Right kidney (tissue), 1 donor: ENCODE data around the gene FUOM.

ENCODE experiments used
- DNase-seq: peaks from one replicate; pipeline ENCODE4 v3.0.0-alpha.2; 2016

Gene FUOM

DNA sequence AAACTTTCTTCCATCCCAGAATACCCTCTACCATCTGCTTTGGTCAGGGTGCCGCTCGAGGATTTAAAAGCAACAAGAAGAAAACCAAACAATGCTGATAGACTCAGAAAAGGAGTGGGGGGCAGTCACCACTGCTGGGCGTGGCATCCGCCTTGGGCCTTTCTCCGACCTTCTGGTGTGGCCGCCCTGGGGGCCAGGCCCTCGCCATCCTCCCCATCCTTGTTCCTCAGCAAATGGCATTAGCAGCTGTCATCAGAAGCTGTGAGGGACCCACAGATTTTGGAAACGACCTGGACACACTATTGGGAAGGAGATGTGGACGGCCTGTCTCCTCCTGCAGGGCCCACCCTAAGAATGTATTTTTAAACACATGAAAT lies 45.1 kb downstream of the FUOM start:
- DNase-seq, result no peak

DNA sequence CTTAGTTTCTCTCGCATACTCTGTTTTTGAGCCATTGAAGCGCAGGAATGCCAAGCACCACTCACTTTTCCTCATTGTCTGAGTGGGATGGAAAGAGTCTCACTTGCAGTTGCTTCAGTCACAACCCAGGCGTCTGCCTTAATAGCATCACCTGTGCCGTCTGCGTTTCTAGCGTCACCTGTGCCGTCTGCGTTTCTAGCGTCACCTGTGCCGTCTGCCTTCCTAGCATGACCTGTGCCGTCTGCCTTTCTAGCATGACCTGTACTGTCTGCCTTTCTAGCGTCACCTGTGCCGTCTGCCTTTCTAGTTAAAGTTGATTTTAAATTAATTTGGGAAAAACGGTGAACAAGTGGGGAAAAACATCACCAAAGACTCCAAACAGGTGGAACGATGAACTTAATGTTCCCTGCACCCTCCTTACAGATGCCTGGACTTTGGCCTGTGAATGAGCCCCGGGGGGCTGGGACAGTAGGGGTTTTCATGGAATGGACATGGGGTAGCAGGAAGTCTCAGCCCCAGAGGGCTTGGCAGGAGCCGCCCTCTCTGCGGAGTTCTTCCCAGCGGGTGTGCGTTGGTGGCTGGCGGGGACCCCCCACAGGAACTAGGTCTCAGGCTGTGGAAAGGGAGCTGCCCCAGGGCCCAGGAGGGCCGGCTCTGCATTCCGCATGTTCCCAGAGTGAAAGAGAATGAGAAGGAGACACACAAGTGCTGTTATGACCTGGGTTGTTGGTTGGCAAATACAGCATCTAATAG lies 45.6 kb downstream of the FUOM start:
- no peak for DNase-seq

DNA sequence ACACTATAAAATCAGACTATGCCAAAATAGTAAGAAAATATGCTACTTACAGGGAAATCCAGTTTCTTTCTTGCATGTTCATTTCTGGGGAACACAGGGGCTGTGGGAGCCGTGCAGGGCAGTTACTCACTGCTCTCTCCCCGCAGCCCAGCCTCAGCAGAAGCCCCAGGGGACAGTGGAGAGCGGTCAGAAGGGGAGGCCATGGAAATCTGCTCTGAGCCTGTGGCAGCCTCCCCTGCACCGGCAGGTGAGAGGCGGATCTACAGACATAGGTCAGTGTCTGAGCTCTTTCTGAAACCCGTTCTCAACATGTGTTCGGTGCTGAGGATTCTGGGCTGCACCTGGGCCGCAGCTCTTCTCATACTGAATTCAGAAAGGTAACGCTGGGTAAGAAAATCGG lies 46.2 kb downstream of the FUOM start:
- DNase-seq, result no peak

DNA sequence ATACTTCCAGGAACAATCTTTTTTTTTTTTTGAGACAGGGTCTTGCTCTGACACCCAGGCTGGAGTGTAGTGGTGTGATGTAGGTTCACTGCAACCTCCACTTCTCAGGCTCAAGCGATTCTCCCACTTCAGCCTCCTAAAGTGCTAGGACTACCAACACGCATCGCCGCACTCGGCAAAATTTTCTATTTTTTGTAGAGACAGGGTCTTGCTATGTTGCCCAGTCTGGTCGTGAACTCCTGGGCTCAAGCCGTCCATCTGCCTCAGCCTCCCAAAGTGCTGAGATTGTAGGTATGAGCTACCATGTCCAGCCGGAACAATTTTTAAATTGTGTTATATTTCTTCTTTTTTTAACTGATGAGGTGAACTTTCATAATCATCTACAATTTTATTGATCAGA lies 47.0 kb downstream of the FUOM start:
- DNase-seq, result no peak

DNA sequence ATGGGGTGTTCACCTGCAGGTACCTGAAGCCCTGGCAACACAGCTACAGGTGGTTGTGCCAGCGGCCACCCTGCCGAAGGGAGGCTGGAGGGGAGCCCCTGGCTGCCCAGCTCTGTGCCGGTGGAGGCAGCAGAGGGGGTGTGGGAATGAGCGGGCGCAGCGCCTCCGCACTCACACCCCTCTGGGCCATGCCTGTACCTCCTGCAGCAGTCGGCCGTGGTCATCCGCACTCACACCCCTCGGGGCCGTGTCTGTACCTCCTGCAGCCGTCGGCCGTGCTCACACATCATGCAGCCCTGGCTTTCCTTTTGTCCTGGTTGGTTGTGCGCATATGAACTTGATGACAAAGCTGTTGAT lies 47.4 kb downstream of the FUOM start:
- DNase-seq, result no peak

DNA sequence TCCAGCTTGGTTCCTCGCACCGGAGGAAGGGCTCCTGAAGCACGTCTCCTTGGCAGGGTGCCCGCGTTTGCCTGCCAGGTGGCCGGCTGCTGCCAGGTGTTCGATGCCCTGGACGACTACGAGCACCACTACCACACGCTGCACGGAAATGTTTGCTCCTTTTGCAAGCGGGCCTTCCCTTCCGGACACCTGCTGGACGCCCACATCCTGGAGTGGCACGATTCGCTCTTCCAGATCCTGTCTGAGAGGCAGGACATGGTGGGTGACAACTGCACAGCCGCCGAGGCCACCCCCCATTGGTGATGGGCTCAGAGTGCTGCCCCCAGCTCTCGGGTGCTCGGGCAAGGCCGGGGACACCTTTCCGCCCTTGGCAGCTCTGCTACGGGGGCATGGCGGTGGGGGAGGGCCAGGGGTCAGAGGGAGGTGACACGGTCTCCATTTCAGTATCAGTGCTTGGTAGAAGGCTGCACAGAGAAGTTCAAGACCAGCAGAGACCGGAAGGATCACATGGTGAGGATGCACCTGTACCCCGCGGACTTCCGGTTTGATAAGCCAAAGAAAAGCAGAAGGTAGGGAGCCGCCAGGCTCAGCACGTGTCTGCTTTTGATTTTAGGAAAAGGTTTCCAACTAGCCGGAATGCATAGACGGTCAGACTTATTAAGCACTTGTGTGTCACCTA lies 48.0 kb downstream of the FUOM start:
- no peak for DNase-seq

DNA sequence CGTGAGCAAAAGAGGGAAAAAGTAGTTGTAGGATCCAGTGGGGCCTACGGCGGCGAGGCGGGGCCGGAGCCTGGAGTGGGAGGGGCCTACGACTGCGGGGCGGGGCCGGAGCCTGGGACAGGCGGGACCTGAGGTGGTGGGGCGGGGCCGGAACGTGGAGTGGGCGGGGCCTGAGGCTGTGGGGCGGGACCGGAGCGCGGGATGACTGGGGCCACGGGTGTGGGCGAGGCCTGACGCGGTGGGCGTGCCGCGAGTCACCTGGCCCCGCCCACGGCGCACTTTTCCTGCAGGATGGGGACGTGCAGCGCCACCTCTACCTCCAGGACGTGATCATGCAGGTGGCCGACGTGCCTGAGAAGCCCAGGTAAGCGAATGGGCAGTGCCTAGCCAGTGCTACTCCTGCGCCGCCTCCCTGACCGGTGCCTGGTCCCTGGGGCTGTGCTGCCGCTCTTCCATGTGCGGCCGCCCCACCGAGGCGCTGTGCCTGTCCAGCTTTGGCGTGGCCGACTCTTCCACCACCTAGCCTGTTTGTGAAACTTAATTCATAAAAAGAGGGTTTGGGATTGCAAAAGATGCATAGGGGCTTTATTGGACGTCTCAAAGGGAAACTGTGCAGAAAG lies 48.6 kb downstream of the FUOM start:
- DNase-seq, result no peak

DNA sequence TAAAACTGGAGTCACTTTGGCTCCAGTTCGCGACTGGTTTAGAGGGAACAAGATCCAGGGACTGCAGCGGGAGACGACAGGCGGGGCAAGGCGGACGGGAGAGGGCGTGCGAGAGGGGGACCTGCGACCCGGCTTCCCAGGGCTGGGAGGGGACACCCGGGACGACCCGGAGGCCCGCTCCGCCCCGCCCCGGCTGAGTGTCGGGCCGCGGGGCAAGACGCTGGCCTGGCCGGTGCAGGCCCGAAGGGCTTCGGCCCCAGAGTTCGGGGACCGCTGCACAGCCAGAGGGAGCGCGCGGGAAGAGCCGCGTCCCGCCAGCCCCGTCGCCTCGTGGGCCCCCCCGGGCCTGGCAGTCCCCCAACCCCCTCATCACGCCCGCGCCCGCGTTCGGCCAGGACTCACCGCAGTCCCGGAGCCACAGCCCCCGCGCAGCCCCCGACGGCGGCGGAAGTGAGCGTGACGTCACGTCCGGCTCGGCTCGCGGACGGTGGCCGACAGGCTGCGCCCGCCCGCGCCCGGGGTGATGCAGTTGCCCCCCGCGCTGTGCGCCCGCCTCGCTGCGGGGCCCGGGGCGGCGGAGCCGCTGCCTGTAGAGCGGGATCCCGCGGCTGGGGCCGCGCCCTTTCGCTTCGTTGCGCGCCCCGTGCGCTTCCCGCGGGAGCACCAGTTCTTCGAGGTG lies 49.3 kb downstream of the FUOM start, which contains the start of the genes TUBGCP2 and ZNF511:
Gene TUBGCP2 (minus strand): TSS at position 452 of the 679 bp plus-strand sequence. CDS start 5,931 bp downstream, outside the sequence.
Gene ZNF511 (plus strand): TSS at position 494 of the 679 bp plus-strand sequence. CDS start 30 bp downstream, at position 524.
- DNase-seq, result peak; percentile 96

DNA sequence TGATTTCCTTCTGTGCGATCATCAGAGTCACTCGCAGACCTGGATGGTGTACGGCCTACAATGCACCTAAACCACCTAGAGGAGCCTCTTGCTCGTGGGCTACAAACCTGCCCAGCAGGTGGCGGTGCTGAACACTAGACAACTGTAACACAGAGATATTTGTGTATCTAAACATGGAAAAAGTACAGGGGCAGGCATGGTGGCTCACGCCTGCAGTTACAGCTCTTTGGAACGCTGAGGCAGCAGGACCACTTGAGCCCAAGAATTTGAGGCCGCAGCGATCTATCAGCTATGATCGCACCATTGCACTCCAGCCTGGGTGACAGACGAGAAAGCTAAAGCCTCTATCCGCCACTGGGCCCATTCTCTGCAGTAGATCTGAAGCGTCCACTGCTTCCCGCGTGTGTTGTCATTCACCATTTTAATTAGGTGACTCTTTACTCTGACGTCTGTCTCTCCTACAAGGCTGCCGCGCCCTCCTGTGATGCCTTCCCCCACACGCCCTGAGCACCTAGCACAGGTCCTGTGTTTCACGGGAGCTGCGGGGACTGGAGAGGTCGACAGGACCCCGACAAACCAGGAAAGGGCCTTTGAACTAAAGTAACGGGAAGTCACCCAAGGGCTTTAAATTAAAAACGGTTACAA lies 49.9 kb downstream of the FUOM start:
- peak; percentile 56 for DNase-seq

DNA sequence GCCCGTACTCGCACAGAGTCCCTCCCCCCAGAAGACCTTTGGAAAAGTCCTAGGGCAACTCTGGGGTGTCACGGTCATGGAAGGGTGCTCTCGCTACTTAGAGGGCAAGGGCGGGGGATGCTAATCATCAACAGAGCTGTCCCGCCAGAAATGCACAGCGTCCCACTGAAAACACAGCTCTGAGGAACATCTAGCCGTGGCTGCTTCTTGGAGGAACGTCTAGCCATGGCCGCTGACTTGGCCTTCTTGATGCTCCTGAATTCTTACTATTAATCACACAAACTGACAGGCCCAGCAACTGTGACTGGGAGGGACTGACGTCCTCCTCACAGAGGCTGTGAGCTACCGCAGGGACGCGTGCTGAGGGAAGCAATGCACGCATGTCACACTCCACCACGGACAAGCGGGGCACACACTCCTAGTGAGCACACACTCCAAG lies 50.9 kb downstream of the FUOM start:
- DNase-seq, result peak; percentile 20

DNA sequence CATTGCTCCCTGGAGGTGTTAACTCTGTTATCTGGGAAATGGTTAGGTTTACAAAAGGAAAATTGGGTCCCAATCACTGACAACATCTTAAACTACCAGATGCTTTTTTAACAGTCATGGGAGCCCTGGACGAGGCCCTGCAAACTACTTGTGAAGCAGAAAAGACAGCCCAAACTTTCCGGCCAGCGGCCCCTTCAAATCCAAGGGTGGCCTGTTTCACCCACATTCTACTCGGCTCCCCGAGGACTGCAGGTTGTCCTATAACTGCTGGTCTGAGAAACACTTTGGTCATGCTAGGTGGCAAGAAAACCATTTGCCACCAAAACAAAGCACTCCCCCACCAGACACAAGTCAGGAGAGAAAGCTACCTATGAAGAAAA lies 51.7 kb downstream of the FUOM start:
- DNase-seq, result no peak
